ENCODE results near the gene ADAMTSL1.

DNA sequence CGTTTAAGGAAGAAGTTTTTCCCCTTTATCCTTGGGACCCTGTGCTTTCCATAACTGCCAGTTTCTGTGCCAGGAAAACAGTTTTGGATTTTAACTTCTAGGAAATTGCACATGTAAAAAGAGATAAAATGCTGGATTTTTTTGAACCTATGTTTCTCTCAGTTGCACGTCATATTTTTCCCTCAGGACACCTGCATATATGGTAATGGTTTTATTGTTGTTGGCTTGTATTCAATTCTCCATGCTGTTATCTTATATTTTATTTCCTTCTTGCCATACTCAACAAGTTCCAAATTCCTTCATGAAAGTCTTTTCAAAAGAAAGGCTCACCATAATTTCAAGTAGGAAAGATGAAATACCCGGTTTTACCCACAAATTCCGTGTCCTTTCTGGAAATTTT, 7.9 kb upstream of the ADAMTSL1 start:
- TF ChIP-seq POLR2AphosphoS5 (IDR thresholded peaks at IDR 0.05): no peak
- no peak for TF ChIP-seq EP300 (IDR thresholded peaks at IDR 0.05)
